ENCODE results near the gene PPP1R3E.

GRCh38 chr14:23248601-23249000 lies 54.1 kb downstream of the PPP1R3E start:
- TF ChIP-seq, protein P1, sequence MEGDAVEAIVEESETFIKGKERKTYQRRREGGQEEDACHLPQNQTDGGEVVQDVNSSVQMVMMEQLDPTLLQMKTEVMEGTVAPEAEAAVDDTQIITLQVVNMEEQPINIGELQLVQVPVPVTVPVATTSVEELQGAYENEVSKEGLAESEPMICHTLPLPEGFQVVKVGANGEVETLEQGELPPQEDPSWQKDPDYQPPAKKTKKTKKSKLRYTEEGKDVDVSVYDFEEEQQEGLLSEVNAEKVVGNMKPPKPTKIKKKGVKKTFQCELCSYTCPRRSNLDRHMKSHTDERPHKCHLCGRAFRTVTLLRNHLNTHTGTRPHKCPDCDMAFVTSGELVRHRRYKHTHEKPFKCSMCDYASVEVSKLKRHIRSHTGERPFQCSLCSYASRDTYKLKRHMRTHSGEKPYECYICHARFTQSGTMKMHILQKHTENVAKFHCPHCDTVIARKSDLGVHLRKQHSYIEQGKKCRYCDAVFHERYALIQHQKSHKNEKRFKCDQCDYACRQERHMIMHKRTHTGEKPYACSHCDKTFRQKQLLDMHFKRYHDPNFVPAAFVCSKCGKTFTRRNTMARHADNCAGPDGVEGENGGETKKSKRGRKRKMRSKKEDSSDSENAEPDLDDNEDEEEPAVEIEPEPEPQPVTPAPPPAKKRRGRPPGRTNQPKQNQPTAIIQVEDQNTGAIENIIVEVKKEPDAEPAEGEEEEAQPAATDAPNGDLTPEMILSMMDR (IDR thresholded peaks at IDR 0.05; ENCODE audit: poor library complexity, severe bottlenecking), result no peak
- TF ChIP-seq EP300 (conservative IDR thresholded peaks at IDR 0.05; ENCODE audit: poor library complexity, severe bottlenecking) (no peak), EZH2 (IDR thresholded peaks at IDR 0.05; ENCODE audit: borderline replicate concordance, insufficient read depth, low read length, poor library complexity, severe bottlenecking) (no peak), POLR2AphosphoS5 (IDR thresholded peaks at IDR 0.05) (no peak), TAF1 (IDR thresholded peaks at IDR 0.05; ENCODE audit: low read depth) (no peak), SMC3 (conservative IDR thresholded peaks at IDR 0.05; ENCODE audit: poor library complexity) (no peak), REST (IDR thresholded peaks at IDR 0.05; ENCODE audit: borderline replicate concordance) (no peak), RAD21 (conservative IDR thresholded peaks at IDR 0.05) (no peak), MXI1 (conservative IDR thresholded peaks at IDR 0.05; ENCODE audit: poor library complexity, severe bottlenecking) (no peak)

Measured in neural cell (in vitro differentiated cells).